GM23338 (cell line): ENCODE measurements around the gene PIGB. TPM values are rescaled to one million over a fixed set of nuclear protein-coding genes. Genes with fewer than 3 reads are reported as not detected.

Source experiments
- ATAC-seq: fragments of 200-7000 bp; cut with Tn5 transposase; 3 replicates; pipeline ENCODE4 v1.9.1; 2020
- DNase-seq: peaks from one replicate; pipeline ENCODE4 v3.0.0-alpha.2; 2015; ENCODE audit warnings: low spot score
- H2AFZ ChIP-seq: fragments of 200-600 bp; sonication (generic); 2 replicates; pipeline ENCODE4 v1.8.0; 2016; ENCODE audit warnings: antibody characterized with exemption, mild to moderate bottlenecking, moderate library complexity
- H3F3A ChIP-seq: fragments of 200-600 bp; sonication (generic); replicated peaks from 2 replicates; pipeline ENCODE4 v1.8.0; 2017; ENCODE audit warnings: antibody characterized with exemption, mixed run types, low read depth
- H3K27ac ChIP-seq: fragments of 200-600 bp; sonication (generic); 2 replicates; pipeline ENCODE4 v1.6.1; 2016; ENCODE audit warnings: low read depth
- H3K27me3 ChIP-seq: fragments of 200-600 bp; sonication (generic); 2 replicates; pipeline ENCODE4 v1.8.0; 2016; ENCODE audit warnings: mild to moderate bottlenecking, mixed run types, moderate library complexity; ENCODE audit not compliant: insufficient read depth
- H3K36me3 ChIP-seq: fragments of 200-600 bp; sonication (generic); 2 replicates; pipeline ENCODE4 v1.8.0; 2016; ENCODE audit warnings: mild to moderate bottlenecking; ENCODE audit not compliant: insufficient read depth
- H3K4me1 ChIP-seq: fragments of 200-600 bp; sonication (generic); 2 replicates; pipeline ENCODE4 v1.8.0; 2016; ENCODE audit warnings: mild to moderate bottlenecking, moderate library complexity; ENCODE audit not compliant: insufficient read depth
- H3K4me2 ChIP-seq: fragments of 200-600 bp; sonication (generic); 2 replicates; pipeline ENCODE4 v1.7.1; 2017; ENCODE audit warnings: mixed run types
- H3K4me3 ChIP-seq: fragments of 200-600 bp; sonication (generic); 2 replicates; pipeline ENCODE4 v1.6.1; 2016; ENCODE audit warnings: mixed run types
- H3K79me2 ChIP-seq: fragments of 200-600 bp; sonication (generic); replicated peaks from 2 replicates; pipeline ENCODE4 v1.8.0; 2017; ENCODE audit warnings: mild to moderate bottlenecking; ENCODE audit not compliant: insufficient read depth
- H3K9me2 ChIP-seq: fragments of 200-600 bp; sonication (generic); 2 replicates; pipeline ENCODE4 v1.8.0; 2017; ENCODE audit not compliant: insufficient read depth
- H4K20me1 ChIP-seq: fragments of 200-600 bp; sonication (generic); replicated peaks from 2 replicates; pipeline ENCODE4 v1.8.0; 2017; ENCODE audit warnings: mild to moderate bottlenecking; ENCODE audit not compliant: insufficient read depth
- H3K27ac Mint-ChIP-seq: 2 replicates; pipeline ENCODE4 v1.8.0; 2020; ENCODE audit warnings: inconsistent platforms, mild to moderate bottlenecking, moderate library complexity, mixed read lengths
- H3K27me3 Mint-ChIP-seq: 3 replicates; pipeline ENCODE4 v1.8.0; 2022; ENCODE audit warnings: low read depth, mild to moderate bottlenecking, moderate library complexity, mixed read lengths, inconsistent platforms; ENCODE audit not compliant: insufficient read depth, poor library complexity
- H3K36me3 Mint-ChIP-seq: 3 replicates; pipeline ENCODE4 v1.8.0; 2021; ENCODE audit warnings: low read depth, mild to moderate bottlenecking, inconsistent platforms, moderate library complexity, mixed read lengths
- H3K4me1 Mint-ChIP-seq: 3 replicates; pipeline ENCODE4 v1.8.0; 2020; ENCODE audit warnings: mild to moderate bottlenecking, inconsistent platforms, mixed read lengths
- H3K4me3 Mint-ChIP-seq: 3 replicates; pipeline ENCODE4 v1.8.0; 2021; ENCODE audit warnings: moderate library complexity, mild to moderate bottlenecking, inconsistent platforms, mixed read lengths
- H3K9me3 Mint-ChIP-seq: 3 replicates; pipeline ENCODE4 v1.8.0; 2020; ENCODE audit warnings: moderate library complexity, mild to moderate bottlenecking, inconsistent platforms, mixed read lengths
- CREB1 ChIP-seq: fragments of 250-450 bp; sonication (Bioruptor Pico); IDR thresholded peaks from 2 replicates; pipeline ENCODE4 v1.5.0; 2020; ENCODE audit warnings: low read depth, mild to moderate bottlenecking, moderate library complexity
- EZH2 ChIP-seq: fragments of 200-600 bp; sonication (generic); IDR thresholded peaks from one replicate; pipeline ENCODE4 v1.8.0; 2017; ENCODE audit warnings: antibody characterized with exemption, mild to moderate bottlenecking, low read depth; ENCODE audit not compliant: unreplicated experiment
- JUNB ChIP-seq: IDR thresholded peaks from one replicate; pipeline ENCODE4 v1.6.1; 2016; ENCODE audit warnings: antibody characterized with exemption; ENCODE audit not compliant: unreplicated experiment
- NANOG ChIP-seq: IDR thresholded peaks from 2 replicates; pipeline ENCODE4 v1.6.1; 2016; ENCODE audit warnings: antibody characterized with exemption, borderline replicate concordance
- POLR2AphosphoS5 ChIP-seq: IDR thresholded peaks from 2 replicates; pipeline ENCODE4 v1.6.1; 2016; ENCODE audit warnings: antibody characterized with exemption, low read depth
- ZNF114 ChIP-seq: fragments of 250-450 bp; sonication (Bioruptor Pico); IDR thresholded peaks from 2 replicates; pipeline ENCODE4 v1.5.0; 2020; ENCODE audit warnings: mild to moderate bottlenecking, moderate library complexity
- ZNF331 ChIP-seq: fragments of 250-450 bp; sonication (Bioruptor Pico); IDR thresholded peaks from 2 replicates; pipeline ENCODE4 v1.5.0; 2020; ENCODE audit warnings: low read depth, mild to moderate bottlenecking, moderate library complexity
- polyA plus RNA-seq: library from polyadenylated mRNA; unstranded; fragments of >200 nt; fragmentation: Nextera tagmentation; extraction: Ambion mirVana; gene quantifications from 2 replicates; pipeline ENCODE4 v1.2.1, GENCODE V29; 2016
- total RNA-seq: library from RNA; depleted of rRNA; stranded (reverse); fragments of >200 nt; shearing (Covaris generic); gene quantifications from 2 replicates; pipeline ENCODE4 v1.2.3, GENCODE V29; 2014
- TF ChIP-seq, protein P1 (sequence below): IDR thresholded peaks from one replicate; pipeline ENCODE4 v1.6.1; 2018; ENCODE audit warnings: antibody characterized with exemption; ENCODE audit not compliant: unreplicated experiment
- TF ChIP-seq, protein P2 (sequence below): fragments of 250-450 bp; sonication (Bioruptor Pico); IDR thresholded peaks from 2 replicates; pipeline ENCODE4 v1.5.0; 2020; ENCODE audit warnings: mild to moderate bottlenecking, moderate library complexity
- TF ChIP-seq, protein P3 (sequence below), 2 experiments: fragments of 200-600 bp in 1 of 2; sonication (generic) in 1 of 2; conservative IDR thresholded peaks; 2 replicates each; pipeline versions ENCODE4 v1.5.1 to v1.6.1; 2016 to 2017; ENCODE audit warnings: antibody characterized with exemption in 2 of 2, low read depth in 2 of 2, mild to moderate bottlenecking in 2 of 2, moderate library complexity in 1 of 2

PIGB gene
- total and polyA plus RNA-seq, 2 experiments from 2014 or later, result 6.1 to 9.0 TPM

DNA sequence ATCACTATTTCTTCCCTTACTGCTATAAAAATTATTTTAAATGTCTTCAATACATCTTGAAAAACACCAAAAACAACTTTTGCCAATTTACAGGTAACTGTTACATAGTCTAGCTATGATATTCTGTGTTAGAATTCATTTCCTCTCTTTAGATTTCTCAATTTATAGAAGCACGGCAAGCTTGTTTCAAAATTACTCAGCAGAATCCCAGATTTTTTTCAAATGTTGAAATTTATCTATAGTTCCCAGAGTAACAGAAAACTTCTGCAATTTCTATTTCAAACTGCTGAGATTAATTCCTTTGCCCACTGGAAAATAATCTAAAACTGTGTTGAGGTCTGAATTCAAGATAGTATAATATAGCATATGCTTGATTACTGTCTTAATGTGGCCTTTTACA, 48.0 kb downstream of the PIGB start:
- Mint-ChIP-seq H3K27ac (no peak overlapping the region), H3K4me3 (no peak overlapping the region), H3K9me3 (no peaks in the 10 kb centered on the region), H3K36me3 (no peaks in the 10 kb centered on the region), H3K27me3 (peaks cover 1% of the 10 kb centered on the region), H3K4me1 (no peaks in the 10 kb centered on the region)
- Histone ChIP-seq H2AFZ (no peak overlapping the region), H3F3A (no peaks in the 10 kb centered on the region), H3K27me3 (no peaks in the 10 kb centered on the region), H3K4me3 (no peak overlapping the region), H3K36me3 (no peaks in the 10 kb centered on the region), H4K20me1 (no peaks in the 10 kb centered on the region), H3K79me2 (no peaks in the 10 kb centered on the region), H3K4me1 (no peaks in the 10 kb centered on the region), H3K27ac (no peak overlapping the region), H3K4me2 (no peak overlapping the region), H3K9me2 (no peaks in the 10 kb centered on the region)
- no peak for ATAC-seq
- no peak for DNase-seq
- TF ChIP-seq, protein P1, sequence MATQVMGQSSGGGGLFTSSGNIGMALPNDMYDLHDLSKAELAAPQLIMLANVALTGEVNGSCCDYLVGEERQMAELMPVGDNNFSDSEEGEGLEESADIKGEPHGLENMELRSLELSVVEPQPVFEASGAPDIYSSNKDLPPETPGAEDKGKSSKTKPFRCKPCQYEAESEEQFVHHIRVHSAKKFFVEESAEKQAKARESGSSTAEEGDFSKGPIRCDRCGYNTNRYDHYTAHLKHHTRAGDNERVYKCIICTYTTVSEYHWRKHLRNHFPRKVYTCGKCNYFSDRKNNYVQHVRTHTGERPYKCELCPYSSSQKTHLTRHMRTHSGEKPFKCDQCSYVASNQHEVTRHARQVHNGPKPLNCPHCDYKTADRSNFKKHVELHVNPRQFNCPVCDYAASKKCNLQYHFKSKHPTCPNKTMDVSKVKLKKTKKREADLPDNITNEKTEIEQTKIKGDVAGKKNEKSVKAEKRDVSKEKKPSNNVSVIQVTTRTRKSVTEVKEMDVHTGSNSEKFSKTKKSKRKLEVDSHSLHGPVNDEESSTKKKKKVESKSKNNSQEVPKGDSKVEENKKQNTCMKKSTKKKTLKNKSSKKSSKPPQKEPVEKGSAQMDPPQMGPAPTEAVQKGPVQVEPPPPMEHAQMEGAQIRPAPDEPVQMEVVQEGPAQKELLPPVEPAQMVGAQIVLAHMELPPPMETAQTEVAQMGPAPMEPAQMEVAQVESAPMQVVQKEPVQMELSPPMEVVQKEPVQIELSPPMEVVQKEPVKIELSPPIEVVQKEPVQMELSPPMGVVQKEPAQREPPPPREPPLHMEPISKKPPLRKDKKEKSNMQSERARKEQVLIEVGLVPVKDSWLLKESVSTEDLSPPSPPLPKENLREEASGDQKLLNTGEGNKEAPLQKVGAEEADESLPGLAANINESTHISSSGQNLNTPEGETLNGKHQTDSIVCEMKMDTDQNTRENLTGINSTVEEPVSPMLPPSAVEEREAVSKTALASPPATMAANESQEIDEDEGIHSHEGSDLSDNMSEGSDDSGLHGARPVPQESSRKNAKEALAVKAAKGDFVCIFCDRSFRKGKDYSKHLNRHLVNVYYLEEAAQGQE, result no peak
- TF ChIP-seq NANOG, result no peak
- TF ChIP-seq, protein P2, sequence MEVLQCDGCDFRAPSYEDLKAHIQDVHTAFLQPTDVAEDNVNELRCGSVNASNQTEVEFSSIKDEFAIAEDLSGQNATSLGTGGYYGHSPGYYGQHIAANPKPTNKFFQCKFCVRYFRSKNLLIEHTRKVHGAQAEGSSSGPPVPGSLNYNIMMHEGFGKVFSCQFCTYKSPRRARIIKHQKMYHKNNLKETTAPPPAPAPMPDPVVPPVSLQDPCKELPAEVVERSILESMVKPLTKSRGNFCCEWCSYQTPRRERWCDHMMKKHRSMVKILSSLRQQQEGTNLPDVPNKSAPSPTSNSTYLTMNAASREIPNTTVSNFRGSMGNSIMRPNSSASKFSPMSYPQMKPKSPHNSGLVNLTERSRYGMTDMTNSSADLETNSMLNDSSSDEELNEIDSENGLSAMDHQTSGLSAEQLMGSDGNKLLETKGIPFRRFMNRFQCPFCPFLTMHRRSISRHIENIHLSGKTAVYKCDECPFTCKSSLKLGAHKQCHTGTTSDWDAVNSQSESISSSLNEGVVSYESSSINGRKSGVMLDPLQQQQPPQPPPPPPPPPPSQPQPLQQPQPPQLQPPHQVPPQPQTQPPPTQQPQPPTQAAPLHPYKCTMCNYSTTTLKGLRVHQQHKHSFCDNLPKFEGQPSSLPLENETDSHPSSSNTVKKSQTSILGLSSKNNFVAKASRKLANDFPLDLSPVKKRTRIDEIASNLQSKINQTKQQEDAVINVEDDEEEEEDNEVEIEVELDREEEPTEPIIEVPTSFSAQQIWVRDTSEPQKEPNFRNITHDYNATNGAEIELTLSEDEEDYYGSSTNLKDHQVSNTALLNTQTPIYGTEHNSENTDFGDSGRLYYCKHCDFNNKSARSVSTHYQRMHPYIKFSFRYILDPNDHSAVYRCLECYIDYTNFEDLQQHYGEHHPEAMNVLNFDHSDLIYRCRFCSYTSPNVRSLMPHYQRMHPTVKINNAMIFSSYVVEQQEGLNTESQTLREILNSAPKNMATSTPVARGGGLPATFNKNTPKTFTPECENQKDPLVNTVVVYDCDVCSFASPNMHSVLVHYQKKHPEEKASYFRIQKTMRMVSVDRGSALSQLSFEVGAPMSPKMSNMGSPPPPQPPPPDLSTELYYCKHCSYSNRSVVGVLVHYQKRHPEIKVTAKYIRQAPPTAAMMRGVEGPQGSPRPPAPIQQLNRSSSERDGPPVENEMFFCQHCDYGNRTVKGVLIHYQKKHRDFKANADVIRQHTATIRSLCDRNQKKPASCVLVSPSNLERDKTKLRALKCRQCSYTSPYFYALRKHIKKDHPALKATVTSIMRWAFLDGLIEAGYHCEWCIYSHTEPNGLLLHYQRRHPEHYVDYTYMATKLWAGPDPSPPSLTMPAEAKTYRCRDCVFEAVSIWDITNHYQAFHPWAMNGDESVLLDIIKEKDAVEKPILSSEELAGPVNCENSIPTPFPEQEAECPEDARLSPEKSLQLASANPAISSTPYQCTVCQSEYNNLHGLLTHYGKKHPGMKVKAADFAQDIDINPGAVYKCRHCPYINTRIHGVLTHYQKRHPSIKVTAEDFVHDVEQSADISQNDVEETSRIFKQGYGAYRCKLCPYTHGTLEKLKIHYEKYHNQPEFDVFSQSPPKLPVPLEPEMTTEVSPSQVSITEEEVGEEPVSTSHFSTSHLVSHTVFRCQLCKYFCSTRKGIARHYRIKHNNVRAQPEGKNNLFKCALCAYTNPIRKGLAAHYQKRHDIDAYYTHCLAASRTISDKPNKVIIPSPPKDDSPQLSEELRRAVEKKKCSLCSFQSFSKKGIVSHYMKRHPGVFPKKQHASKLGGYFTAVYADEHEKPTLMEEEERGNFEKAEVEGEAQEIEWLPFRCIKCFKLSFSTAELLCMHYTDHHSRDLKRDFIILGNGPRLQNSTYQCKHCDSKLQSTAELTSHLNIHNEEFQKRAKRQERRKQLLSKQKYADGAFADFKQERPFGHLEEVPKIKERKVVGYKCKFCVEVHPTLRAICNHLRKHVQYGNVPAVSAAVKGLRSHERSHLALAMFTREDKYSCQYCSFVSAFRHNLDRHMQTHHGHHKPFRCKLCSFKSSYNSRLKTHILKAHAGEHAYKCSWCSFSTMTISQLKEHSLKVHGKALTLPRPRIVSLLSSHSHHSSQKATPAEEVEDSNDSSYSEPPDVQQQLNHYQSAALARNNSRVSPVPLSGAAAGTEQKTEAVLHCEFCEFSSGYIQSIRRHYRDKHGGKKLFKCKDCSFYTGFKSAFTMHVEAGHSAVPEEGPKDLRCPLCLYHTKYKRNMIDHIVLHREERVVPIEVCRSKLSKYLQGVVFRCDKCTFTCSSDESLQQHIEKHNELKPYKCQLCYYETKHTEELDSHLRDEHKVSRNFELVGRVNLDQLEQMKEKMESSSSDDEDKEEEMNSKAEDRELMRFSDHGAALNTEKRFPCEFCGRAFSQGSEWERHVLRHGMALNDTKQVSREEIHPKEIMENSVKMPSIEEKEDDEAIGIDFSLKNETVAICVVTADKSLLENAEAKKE (CRISPR knock-in tag), result no peak
- TF ChIP-seq ZNF114 (CRISPR knock-in tag), result no peak
- TF ChIP-seq, protein P3, sequence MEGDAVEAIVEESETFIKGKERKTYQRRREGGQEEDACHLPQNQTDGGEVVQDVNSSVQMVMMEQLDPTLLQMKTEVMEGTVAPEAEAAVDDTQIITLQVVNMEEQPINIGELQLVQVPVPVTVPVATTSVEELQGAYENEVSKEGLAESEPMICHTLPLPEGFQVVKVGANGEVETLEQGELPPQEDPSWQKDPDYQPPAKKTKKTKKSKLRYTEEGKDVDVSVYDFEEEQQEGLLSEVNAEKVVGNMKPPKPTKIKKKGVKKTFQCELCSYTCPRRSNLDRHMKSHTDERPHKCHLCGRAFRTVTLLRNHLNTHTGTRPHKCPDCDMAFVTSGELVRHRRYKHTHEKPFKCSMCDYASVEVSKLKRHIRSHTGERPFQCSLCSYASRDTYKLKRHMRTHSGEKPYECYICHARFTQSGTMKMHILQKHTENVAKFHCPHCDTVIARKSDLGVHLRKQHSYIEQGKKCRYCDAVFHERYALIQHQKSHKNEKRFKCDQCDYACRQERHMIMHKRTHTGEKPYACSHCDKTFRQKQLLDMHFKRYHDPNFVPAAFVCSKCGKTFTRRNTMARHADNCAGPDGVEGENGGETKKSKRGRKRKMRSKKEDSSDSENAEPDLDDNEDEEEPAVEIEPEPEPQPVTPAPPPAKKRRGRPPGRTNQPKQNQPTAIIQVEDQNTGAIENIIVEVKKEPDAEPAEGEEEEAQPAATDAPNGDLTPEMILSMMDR (conservative IDR thresholded peaks at IDR 0.05; ENCODE audit: low read depth in 2 of 2), result no peak
- no peak for TF ChIP-seq POLR2AphosphoS5
- no peak for TF ChIP-seq ZNF331
- no peak for TF ChIP-seq JUNB
- TF ChIP-seq EZH2, result no peak
- no peak for TF ChIP-seq CREB1 (CRISPR knock-in tag)
